Activated gamma-delta T cell (primary cell): ENCODE data around the gene MRGPRF.

Experiments used
- DNase-seq: peaks from one replicate; lab custom pipeline; 2025; lab: John Stamatoyannopoulos, UW
- total RNA-seq, 2 donors: gene quantifications; one replicate each; lab custom pipeline; 2026; lab: John Stamatoyannopoulos, UW

The MRGPRF gene, protein sequence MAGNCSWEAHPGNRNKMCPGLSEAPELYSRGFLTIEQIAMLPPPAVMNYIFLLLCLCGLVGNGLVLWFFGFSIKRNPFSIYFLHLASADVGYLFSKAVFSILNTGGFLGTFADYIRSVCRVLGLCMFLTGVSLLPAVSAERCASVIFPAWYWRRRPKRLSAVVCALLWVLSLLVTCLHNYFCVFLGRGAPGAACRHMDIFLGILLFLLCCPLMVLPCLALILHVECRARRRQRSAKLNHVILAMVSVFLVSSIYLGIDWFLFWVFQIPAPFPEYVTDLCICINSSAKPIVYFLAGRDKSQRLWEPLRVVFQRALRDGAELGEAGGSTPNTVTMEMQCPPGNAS
- total RNA-seq, result 0 to 0.04 reads per million in 2 donors

DNA sequence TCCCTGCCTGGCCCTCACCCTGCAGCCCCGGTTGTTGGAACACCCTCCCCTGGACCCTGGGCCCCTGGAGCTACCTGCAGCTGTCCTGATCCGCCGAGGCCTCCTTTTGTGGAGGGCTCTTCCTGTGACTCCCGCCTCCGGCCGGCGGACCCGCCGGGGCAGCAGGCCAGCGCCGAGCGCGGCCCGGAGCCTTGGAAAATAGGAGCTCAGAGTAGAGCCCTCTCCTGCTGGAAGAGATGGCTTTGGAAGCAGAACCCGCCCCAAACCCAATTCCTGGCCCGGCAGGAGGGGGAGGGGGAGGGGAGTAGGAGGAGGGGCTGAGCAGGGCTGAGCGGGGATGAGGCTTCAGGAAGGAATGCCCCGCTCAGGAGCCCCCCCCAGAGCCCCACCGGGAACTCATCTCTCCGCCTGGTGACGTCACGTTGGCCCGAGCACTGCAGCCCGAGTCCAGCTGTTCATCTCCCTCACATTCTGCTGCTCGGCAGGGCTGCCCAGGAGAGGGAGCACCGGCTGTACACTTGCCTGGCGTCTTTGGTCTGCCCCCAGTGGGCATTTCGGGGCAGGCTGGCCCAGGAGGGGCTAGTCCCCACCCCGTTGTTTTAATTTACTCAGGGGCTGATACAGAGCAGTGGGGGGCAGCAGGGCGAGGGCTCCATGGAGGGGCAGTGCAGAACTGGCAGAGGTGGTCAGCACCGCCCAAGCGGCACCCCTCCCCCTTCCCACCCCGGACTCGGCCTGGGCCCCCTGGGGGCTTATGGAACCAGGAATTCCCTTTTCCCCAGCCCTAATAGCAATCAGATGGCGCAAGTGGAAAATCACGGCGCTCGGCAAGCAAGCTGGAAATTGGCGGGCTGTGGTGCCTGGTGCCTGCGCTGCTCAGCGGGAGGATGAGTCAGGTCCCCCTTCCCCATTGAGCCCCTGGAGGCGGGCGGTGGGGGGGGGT is at the start of gene MRGPRF:
Gene MRGPRF, minus strand, starts transcription at position 238 of the 943 bp plus-strand sequence. CDS start 3,345 bp downstream, outside the sequence.
- DNase-seq, result no peak

DNA sequence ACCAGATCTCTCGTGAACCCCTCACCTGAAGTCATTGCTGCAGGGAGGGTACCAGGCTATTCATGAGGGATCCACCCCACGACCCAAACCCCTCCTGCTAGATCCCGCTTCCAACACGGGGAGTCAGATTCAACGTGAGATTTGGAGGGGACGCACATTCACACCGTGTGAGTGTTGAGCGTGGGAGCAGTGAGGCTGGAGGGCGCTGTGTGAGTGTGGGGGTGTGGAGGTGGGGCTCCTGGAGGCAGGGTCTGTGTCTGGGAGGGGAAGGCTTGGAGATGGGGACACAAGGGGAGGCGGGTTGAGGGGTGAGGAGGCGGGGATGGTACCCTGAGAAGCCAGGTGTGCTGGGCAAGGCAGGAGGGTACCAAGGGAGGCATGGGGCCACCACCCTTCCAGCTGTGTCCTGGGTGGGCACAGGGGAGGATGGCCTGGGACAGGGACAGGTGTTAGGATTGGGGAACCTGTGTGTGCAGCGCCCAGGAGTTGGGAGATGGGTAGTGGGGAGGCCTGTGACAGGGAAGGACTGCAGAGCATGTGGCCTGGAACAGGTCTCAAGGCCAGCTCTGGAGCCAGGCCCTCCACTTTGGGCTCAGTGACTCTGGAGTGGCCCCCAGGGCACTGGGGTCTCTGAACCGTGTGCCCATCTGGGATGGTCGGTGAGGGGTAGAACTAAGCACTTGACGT is 49.3 kb upstream of the MRGPRF start:
- no peak for DNase-seq

DNA sequence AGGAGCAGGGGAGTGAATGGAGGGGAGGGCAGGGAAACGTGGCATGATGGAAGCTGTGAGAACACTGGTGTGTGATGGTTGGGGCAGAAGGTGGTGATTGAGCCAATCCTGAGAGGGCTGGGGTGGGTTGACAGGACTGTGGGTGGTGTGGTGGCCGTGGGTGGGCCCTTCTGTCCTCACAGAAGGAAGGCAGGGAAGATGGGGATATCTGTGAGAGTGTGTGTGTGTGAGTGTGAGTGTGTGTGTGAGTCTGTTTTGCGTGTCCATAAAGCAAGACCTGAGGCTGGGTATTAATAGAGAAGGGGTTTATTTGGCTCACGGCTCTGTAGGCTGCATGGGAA is 48.6 kb upstream of the MRGPRF start:
- no peak for DNase-seq

DNA sequence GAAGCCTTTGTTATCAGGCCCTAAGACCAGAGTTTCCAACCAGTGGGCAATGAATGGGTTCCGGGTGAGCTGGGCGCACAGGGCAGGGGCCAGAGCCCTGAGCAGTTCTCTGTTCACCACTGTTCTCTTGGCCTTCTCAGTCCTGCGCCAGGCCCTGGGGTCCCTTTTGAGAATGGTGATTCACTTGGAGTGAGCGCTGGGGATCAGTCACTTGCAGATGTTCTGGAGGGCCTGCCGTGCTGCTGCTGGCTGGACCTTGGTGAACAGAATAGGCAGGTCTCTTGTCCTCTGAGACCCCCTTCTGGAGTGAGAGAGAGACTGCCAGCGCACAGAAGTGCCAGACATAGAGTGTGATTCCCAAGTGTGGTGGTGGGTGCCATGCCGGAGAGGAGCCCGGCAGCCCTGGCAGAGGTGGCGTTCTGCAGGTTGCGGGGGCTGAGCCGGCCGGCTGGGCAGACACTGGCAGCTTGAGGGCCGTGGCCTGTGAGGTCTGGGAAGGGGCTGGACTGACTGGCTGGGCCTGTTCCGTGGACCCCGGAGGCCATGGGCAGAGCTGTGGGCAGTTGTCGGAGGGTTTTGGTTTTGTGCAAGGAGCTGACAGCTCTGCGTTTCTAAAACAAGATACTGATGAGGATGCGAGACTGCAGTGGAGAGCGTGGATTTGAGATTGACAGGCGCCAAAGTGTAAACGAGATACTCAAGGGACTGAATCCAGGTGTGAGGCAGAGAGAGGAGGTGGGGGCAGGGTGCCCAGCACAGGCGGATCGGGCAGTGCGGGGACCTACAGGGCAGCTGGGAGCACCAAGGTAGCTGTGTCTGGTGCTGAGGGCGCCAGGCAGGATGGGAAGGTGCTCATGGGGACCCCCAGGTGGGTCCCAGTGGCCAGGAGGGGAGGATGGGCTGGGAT is 48.0 kb upstream of the MRGPRF start:
- no peak for DNase-seq

DNA sequence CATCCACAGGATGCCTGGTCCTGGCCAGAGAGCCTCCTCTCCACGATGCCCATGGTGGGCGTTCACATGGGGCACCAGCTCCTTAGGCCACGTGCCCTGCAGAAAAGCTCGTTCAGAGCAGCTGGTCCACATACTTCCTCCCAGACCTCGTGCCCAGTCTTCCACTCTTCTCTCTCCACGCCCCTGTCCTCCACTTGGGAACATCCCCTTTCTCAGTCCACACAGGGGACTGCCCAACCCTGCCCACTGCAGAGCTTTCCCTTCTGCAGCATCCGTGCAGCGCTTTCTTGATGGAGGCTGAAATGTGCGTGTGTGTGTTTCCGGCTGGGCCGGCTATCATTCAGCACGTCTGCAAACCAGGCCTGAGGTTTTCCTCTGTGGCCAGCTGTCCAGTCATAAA is 46.9 kb upstream of the MRGPRF start:
- DNase-seq, result no peak

DNA sequence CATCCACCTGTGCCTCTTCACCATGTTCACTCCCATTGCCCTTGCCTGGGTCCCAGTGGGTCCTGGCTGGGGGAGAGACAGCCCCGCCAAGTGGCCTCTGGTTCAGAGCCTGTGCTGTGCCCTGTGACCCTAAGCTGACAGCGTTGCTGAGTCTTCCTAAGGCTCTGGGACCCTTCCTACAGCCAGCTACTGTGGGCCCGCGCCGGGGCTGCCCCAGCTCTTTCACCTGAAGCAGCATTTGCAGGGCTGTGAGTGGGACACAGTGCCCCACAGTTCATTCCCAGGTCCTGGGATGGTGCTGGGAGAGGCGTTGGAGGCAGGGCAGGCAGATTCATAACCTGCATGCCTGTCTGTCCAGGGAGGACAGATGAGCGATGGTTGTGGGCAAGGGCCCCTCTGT is 46.4 kb upstream of the MRGPRF start:
- no peak for DNase-seq

DNA sequence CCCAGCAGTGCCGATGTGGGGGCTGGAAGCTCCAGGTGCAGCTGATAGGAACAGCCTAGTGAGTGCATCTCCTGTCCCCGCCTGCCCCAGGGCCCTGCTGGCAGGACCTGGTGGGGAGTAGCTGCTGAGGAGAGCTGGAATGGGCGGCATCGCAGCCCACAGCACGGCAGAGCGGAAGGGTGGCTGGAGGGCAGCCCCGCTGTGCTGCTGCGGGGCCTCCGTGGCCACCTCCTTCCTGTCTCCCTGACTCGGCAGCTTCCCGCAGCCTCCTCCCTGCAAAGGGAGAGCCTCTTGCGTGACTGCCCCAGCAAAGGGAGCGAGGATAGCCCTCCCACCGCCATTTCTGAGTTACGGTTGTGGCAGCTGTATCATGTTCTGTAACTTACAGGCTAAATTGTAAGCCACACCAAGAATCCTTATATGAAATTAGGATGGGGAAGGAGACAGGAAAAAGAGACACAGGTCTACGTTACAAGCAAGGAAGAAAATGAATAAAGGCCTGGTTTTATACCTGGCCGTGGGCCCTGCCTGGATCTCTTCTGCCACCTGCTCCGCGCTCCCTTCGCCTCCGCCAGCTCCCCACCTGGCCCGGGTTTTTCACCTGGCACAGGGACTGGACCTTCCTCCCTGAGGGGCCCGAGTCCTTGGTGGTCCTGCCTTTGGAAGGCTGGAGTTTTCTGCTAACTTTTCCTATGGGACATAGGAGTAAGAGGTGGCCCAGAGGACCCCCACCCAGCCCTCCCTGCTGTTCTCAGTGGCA is 45.6 kb upstream of the MRGPRF start:
- DNase-seq, result no peak

DNA sequence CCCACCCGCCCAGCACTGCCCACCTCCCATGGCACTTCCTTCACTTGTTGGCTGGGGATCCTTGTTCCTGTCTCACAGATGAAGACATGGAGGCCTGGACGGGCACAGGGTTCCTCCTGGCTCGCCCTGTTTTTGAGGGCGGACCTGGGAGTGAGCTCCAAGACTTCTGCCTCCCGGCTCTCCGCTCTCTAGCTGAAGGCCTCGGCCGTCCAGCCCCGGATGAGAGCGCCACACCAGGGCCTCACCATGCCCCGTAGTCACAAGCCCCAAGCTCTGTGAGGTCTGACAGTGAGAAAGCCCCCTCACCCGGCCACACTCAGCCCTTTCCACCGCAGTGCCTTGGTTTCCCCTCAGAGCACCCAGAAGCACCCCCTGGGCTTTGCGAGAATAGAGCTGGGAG is 44.8 kb upstream of the MRGPRF start:
- DNase-seq, result no peak

DNA sequence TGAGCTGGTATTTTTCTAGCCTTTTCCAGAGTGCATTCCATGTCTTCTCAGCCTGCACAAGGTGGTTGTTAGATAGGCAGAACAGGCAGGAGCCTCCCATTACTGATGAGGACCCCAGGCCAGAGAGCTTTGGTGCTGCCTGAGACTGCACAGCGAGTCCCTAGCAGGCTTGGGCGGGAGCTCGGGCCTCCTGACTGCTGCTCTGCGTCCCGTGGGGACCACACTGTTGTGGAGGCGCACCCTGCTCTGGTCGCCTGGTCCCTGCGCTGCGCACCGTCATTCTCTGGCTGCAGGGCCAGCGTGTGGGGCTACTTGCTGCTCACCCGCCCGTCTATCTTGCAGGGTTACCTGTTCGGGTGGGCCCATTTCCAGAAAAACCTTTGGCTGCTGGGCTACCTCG is 44.2 kb upstream of the MRGPRF start:
- DNase-seq, result no peak

DNA sequence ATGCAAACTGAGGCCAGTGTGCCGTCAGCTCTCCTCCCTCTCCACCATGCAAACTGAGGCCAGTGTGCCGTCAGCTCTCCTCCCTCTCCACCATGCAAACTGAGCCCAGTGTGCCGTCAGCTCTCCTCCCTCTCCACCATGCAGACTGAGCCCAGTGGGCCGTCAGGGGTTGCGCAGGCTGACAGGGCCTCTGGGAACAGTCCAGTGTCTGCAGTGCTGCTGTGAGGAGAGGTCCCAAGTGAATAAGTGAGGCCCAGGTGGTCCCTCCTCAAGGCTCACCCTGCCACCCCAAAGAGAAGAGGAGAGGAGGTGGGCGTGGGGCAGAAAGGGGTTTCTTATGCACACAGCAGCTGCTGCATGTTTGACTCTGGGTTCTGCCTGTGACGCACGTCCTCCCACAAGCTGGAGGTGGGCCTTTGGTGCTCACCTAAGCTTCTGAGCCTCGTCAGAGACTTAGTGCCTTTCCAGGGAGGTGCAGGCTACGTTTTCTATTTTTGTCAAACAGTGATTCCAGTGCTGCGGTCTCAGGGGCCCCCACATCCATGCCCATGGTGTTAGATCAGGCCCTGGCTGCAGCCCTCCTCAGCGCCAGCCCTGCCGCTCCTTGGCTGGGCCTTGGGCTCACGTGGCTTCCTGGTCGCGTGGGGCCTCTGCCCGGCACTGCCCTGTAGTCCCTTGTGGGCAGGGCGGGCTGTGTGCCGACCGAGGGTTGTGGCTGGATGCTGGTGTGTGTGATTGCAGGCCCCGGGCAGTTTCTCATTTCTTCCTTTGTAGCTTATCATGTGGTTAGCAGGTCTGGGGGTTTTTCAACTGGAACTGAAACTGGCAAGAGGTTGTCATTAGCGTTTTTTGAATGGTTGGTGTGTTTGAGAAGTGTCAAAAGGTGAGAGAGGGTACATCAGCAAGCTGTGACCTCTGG is 42.8 kb upstream of the MRGPRF start:
- DNase-seq, result no peak

DNA sequence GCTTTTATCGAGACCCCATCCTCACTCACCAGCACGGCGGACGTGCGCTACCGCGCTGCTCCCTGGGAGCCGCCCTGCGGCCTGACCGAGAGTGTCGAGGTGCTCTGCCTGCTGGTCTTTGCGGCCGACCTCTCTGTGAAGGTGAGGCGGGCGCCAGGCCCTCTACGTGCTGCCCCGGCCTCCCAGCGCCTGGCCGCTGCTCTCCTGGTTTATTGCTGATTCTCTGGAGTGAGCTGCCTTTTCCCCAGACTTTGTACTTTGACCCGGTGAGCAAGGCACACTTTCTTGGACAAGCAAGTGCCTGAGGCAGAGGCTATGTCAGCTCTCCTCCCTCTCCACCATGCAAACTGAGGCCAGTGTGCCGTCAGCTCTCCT is 42.2 kb upstream of the MRGPRF start:
- DNase-seq, result no peak

DNA sequence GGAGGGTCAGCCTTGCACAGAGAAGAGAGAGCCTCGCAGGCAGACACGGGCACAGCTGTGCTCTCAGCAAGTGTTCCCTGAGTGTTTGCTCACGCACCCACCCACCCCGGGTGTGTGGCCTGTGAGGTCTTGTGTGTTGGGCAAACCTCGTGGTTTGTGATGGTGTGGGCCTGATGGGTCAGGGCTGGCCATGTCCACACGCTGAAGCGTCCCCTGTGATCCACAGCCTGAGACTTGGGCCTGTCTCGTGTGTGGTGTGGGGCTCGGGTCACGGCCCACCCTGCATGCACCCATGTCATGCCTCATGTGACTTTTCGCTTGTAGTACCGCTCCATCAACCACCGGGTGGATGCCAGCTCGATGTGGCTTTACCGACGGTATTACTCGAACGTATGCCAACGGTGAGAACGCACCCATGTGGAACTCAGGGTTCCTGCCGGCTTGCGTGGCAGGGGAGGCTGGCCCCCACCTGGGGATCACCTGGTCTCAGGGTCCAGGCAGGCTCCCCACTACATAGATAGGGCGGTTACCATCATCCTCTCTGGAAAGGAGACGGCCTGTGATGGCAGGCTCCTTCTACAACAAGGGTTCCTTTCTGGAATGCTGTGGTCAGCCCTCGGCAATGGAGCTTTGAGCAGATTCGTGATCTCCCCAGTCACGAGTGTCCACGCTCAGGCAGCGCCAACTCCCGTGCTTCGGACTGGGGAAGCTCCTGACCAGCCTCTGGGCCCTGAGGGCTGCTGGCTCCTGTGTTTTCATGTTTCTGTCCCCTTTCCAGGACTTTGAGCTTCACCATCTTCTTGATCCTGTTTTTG is 41.6 kb upstream of the MRGPRF start:
- no peak for DNase-seq

DNA sequence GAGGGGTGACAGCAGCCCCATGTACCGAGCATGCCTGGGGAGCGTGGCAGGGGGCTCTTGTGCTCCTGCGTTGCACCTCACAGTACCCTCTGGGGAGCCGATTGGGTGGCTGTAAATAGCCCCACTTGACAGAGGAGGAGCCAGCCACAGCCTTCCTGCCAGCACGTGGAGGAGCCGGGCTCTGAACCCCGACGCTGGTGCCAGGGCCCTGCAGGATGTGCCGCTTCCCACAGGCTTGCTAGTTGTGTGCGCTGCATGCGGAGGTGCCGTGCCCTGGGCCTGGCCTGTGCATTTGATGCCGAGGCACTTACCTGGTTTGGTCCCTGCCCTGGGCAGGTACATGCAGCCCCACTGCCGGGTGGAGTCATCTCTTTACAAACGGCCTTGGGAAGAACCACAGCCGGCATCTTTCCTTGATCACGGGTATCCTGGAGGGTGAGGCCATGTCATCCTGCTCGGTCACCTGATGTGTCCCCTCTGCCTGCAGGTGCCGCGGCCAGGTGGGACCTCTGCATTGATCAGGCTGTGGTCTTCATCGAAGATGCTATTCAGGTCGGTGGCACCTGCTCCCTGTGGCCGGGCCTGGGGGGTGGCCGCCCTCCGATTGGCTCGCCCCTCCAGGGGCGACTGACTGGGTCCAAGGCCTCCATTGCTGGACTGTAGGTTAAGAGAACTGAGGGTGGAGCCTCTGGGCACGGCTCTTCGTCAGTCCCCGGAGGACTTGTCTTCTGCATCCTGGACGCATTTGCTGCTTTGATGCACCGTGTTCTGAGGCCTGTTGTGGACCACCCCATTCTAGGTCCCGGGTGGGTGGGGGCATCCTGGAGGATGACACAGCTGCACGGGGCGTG is 40.7 kb upstream of the MRGPRF start:
- DNase-seq, result no peak

DNA sequence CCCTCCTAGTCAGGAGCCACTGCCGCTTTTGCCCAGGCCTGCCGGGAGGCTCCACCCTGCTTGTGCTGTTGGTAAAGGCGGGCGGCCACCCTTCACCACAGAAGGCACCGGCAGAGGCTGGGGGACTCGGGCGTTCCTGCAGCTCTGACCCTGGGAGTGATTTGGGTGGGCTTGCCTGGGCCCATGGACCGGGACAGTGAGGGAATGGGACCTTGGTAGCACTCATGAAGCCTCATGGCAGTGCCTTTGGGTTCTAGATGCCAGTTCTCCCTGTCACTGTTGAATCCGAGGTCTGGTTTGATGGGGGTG is 40.1 kb upstream of the MRGPRF start:
- no peak for DNase-seq

DNA sequence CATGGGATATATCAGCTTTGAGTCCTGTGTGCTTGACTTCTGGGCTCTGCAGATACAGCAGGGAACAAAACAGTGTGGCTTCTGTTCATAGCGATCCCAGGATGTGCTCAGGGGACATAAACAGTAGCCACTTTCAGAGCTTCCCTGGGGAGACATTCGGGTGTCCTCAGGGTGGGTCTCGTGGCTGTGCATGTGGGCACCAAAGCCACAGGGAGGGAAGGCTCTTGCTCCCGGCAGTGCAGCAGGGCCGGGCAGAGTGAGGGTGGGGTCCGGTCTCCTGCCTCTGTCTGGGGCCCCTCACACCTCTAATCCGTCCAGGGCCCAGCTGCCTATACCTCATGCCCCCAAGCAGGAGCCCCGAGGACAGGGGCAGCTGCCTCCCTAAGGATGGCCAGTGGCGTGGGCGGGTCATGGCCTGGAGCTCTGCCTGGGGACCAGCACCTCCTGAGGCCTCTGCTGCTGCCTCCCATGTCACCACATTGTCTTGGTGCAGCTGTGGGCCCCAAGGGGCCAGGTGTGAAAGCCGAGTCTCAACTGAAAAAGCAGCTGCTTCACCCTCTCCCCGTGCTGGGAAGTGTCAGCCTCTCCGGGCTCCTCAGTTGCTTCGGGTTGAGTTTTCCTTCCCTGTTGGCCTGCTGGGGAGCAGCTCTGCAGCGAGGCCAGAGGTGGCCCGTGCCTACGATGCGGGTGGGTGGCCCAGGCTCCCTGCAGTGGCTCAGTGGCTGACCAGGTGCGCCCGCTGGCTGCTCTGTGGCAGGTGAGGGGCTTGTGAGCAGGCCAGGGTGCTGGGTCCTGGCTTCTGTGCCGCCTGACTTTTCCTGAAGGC is 39.5 kb upstream of the MRGPRF start:
- no peak for DNase-seq

DNA sequence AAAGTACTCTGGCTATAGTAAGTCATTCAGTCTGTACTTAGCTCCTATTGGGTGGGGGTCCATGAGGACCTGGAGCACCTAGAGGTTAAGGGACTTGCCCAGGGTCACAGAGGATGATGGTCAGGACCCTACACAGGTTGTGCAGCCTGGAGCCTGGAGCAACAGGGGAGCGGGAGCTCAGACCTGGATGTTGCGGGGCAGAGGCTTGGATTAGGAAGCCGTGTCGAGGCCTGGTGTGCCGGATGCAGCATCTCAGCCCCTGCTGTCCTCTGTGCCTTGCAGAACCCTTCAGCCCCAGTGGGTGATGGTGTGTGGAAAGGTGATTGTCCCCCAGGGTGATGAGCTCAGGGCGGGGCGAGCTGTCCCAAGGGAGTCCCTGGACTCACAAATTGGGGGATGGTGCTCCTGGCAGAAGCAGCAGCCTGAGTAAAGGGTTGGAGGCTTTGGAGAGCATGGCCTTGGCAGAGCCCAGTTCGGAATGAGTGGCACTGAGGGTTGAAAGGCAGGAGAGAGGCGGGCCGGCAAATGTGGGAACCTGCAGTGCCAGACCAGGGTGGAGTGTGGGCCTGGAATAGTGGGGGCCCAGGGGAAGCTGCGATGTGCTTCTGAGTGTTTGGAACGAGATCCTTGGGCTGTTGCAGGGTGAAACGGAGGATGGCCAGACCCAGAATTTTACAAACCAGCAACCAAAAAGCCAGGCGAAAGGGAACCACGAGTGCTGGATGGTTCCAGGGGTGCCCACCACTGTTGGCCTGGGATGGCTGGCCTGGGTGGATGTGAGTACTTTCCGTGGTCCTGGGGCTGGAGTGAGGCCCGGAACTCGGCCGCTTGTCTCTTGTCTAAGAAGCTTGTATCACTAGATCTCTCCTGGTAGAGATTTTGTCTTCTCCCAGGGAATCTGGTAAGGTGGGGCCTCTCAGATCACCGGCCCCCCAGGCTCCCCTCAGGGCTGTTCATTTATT is 38.6 kb upstream of the MRGPRF start:
- DNase-seq, result no peak
